GM19023 (cell line): ENCODE results near the gene TYMS.

Source experiments
- ATAC-seq: cut with Tn5 transposase; IDR thresholded peaks from one replicate; pipeline ENCODE4 v1.9.1; 2021; ENCODE audit warnings: mild to moderate bottlenecking, moderate library complexity; ENCODE audit not compliant: unreplicated experiment

TYMS gene

DNA sequence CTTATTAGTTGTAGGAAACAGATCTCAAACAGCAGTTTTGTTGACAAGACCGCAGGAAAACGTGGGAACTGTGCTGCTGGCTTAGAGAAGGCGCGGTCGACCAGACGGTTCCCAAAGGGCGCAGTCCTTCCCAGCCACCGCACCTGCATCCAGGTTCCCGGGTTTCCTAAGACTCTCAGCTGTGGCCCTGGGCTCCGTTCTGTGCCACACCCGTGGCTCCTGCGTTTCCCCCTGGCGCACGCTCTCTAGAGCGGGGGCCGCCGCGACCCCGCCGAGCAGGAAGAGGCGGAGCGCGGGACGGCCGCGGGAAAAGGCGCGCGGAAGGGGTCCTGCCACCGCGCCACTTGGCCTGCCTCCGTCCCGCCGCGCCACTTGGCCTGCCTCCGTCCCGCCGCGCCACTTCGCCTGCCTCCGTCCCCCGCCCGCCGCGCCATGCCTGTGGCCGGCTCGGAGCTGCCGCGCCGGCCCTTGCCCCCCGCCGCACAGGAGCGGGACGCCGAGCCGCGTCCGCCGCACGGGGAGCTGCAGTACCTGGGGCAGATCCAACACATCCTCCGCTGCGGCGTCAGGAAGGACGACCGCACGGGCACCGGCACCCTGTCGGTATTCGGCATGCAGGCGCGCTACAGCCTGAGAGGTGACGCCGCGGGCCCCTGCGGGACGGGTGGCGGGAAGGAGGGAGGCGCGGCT lies at the start of gene TYMS:
TYMS (plus strand) TSS at position 343 of the 690 bp plus-strand sequence; CDS start at position 433, 90 bp downstream.
- ATAC-seq, result peak; percentile 46

- no peak for ATAC-seq
Observed at GRCh38 chr18:607930-608329, 49.5 kb upstream of the TYMS start.

- ATAC-seq, result no peak
Observed at GRCh38 chr18:610214-610928, 47.1 kb upstream of the TYMS start.

DNA sequence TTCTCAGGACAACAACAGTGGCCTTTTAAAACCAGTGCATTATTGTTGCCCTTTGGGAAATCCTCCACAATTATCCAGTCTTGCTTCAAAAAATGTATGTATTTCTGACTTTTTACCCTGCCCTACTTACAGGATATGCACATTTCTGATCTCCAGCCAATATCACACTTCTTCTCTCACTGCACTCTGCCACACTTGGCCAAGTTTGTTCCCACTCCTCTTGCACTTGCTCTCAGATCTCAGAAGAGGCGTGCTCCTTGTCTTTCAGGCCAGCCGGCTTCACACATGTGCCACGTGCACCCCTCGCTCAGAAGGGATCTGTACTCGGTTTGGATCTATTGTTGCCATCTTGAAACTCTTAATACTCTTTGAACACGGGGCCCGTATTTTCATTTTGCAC lies 45.3 kb upstream of the TYMS start:
- no peak for ATAC-seq

GRCh38 chr18:614193-614592 lies 43.3 kb upstream of the TYMS start:
- no peak for ATAC-seq

GRCh38 chr18:615092-615521 lies 42.3 kb upstream of the TYMS start:
- no peak for ATAC-seq

- no peak for ATAC-seq
Observed at GRCh38 chr18:615773-616172, 41.7 kb upstream of the TYMS start.

- ATAC-seq, result no peak
Observed at GRCh38 chr18:616380-616995, 41.0 kb upstream of the TYMS start.

DNA sequence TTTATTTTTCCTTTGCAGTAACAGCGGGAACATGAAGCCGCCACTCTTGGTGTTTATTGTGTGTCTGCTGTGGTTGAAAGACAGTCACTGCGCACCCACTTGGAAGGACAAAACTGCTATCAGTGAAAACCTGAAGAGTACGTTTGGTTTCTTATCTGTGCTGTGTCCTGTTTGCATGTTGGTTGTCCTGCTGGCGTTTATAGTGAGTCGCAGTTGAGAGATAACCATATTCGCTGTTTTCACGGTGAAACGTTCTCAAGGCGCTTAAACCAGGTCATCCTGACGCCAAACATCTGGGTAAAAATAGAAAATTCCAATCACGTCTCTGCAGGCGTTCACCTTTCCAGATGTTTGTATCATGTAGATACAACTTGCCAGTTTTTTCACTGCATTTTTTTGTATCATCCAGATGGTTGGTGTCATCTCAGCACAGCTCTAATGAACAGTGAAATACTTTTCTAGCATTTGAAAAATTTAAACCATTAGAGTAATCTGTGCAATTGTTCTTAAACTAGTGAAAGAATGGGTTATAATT lies 39.4 kb upstream of the TYMS start:
- ATAC-seq, result no peak

- ATAC-seq, result no peak
Observed at GRCh38 chr18:618618-619017, 38.8 kb upstream of the TYMS start.

DNA sequence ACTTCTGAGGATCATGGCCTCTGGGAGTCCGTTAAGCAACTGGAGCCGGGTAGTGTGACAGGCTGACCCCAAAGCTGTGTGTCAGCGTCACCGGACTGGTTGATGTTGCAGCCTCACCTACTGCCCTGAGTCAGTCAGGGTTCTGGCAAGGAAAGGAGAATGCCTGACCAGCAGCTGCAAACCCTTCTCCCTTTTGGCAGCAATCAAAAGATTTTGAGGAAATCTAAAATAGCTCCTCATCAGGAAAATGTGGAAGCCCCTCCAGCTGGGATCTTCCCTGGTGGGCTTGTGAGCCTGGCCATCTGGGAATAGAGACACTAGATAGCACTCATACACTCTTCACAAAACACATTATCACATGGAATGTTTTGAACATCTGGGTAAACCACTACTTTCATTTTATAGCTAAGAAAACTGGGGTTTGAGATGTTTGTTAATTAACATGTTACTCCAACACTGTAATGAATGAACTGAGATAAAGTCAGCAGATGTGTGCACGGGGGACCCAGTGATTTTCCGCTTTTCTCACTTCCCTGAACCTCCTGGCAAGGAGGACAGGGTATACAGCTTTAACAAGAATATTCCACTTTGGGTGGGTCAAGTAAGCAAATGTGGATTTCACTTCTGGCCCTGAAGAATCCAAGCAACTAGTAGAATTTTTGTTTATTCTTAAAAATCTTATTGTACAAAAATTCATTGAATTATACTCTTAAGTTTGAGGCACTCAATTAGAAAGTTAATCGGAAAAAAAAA lies 36.0 kb upstream of the TYMS start:
- ATAC-seq, result no peak

- ATAC-seq, result no peak
Observed at GRCh38 chr18:622289-622688, 35.2 kb upstream of the TYMS start.

DNA sequence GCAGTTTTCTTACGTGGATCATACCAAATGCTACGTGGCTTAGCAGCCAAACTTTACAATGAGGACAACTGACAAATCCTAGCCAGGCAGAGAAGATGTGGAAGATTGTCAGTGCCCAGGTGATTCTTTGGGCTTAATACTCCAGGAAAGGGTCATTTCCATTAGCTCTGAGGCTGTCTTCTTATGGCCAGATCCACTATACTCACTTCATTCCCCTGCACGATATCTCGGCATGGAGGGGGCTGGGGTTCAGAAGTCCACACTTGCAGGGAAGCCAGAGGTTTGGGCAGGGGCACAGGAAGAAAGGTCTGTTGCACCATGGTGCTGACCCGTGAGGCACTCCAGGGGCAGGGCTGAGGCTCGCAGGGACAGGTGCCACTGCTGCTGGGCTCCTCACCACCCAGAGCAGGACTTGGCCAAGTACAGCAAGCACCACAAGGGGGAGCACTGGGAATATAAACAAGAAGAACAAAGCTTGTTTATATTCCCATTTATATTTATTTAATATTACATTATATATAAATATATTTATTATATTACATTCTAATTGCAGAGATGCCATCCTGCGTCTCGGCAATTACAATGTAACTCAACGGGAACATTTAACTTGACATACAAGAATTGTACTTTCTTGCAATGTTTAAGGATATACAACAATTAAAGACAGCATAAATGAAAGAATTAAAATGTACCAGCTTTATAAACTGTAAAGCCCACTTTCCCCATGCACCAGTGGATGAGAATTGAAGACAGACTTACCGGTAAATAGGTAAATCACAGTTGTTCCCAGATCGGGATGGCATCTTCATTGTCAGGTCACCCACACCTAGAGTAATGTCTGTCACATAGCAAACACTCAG lies 33.5 kb upstream of the TYMS start:
- ATAC-seq, result no peak

GRCh38 chr18:627231-627630 lies 30.2 kb upstream of the TYMS start:
- no peak for ATAC-seq

- no peak for ATAC-seq
Observed at GRCh38 chr18:629269-630150, 27.9 kb upstream of the TYMS start.

- no peak for ATAC-seq
Observed at GRCh38 chr18:631560-631959, 25.9 kb upstream of the TYMS start.

- ATAC-seq, result no peak
Observed at GRCh38 chr18:634551-635045, 22.9 kb upstream of the TYMS start.

DNA sequence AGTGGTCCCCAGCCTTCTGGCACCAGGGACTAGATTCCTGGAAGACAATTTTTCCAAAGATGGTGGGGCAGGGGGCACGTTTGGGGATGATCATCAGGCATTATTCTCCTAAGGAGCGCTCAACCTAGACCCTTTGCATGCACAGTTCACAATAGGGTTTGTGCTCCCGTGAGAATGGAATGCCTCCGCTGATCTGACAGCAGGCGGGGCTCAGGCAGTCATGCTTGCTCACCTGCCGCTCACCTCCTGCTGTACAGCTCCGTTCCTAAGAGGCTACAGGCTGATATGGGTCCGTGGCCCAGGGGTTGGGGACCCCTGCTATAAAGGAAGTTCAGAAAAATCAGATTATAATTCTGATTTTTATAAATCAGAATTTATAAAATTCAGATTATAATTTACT lies 22.3 kb upstream of the TYMS start:
- ATAC-seq, result no peak

- ATAC-seq, result no peak
Observed at GRCh38 chr18:641224-641623, 16.2 kb upstream of the TYMS start.
